ENCODE data around the gene NKX3-2. TPM values are rescaled to one million over a fixed set of nuclear protein-coding genes. Genes with fewer than 3 reads are reported as not detected.

The NKX3-2 gene
- total RNA-seq (2021; fragmentation: NEBNext Ultra II Directional; extraction: Animal tissue kit (Norgen Biotek cat#: 25700)) (0.11 and 0.13 TPM in 2 replicates), polyA plus RNA-seq (2011; rRNA removed) (0.03 TPM in 1 of 2 replicates, not detected in the other), polyA minus RNA-seq (2011; rRNA and poly(A)+ RNA removed) (not detected in 2 replicates)
- 0.03 TPM for polyA plus RNA-seq (2011; cell fraction: cytosol; rRNA removed)
- polyA plus RNA-seq (2011; cell fraction: nucleus; rRNA removed) = 0.06 TPM
- polyA plus RNA-seq (2012, experiment 1 of 2) = 0.07 TPM in 1 of 4 replicates, not detected in the others
- not detected for polyA plus RNA-seq (2012, experiment 2 of 2)
- polyA plus RNA-seq (2013, experiment 1 of 2) = 0.06 TPM
- polyA plus RNA-seq (2013, experiment 2 of 2) = 0.06 TPM
- polyA minus RNA-seq (2011; cell fraction: cytosol; rRNA and poly(A)+ RNA removed) = not detected
- polyA minus RNA-seq (2011; cell fraction: nucleus; rRNA and poly(A)+ RNA removed) = not detected
- long read RNA-seq, experiment 1 = 0 reads
- long read RNA-seq, experiment 2 = 0 reads

GRCh38 chr4:13543839-13544605 is at the start of gene NKX3-2:
TSS of gene NKX3-2 (minus strand) at chr4:13544508. CDS start at chr4:13544414, 94 bp downstream.
- peak in 1 of 2 experiments; percentile 78 for DNase-seq (ENCODE audit: low read depth in 1 of 2, low spot score in 2 of 2)
- no peak within 1 kb of the TSS for H3K27ac ChIP-seq (ENCODE audit: low read depth, low read length)
- peaks cover 0 to 11% (median 0%) of the 10 kb centered on the region in 4 experiments; a peak in 1 of 8 replicates for H3K36me3 ChIP-seq (ENCODE audit: control insufficient read depth in 2 of 4, insufficient read depth in 4 of 4, low read length in 3 of 4)
- H4K20me1 ChIP-seq (replicated peaks in 1 of 2; ENCODE audit: control insufficient read depth in 1 of 2, insufficient read depth in 2 of 2, low read length in 2 of 2) = peaks cover 4 to 15% of the 10 kb centered on the region in 2 experiments
- no peak within 1 kb of the TSS for H4K5ac ChIP-seq (ENCODE audit: insufficient read length, low read depth, low read length)
- peaks cover 74 to 99% (median 88%) of the 10 kb centered on the region in 4 experiments for H3K27me3 ChIP-seq (replicated peaks in 1 of 4; ENCODE audit: control insufficient read depth in 3 of 4, extremely low read depth in 1 of 4, insufficient read depth in 3 of 4, low read length in 3 of 4)
- H3K4me2 ChIP-seq (ENCODE audit: insufficient read depth in 1 of 2, low read depth in 2 of 2, low read length in 2 of 2) = peak within 1 kb of the TSS; percentile 62 to 82
- no peaks in the 10 kb centered on the region for H3K9me3 ChIP-seq (ENCODE audit: insufficient read depth in 2 of 2, low read depth in 1 of 2, low read length in 1 of 2)
- peak within 1 kb of the TSS; percentile 68; the same call in 1 of the 2 replicates for H2BK12ac ChIP-seq (ENCODE audit: low read depth, low read length)
- H3K79me1 ChIP-seq (ENCODE audit: low read depth, low read length) = no peaks in the 10 kb centered on the region
- H3K4ac ChIP-seq (replicated peaks; ENCODE audit: insufficient read length, low read depth, low read length) = no peak within 1 kb of the TSS
- peak within 1 kb of the TSS; percentile 82; the same call in 1 of the 2 replicates for H2AK5ac ChIP-seq (ENCODE audit: low read depth, low read length)
- no peak within 1 kb of the TSS for H3K56ac ChIP-seq (replicated peaks; ENCODE audit: insufficient read length, low read depth, low read length)
- POLR2A ChIA-PET (ENCODE audit: partially characterized antibody) = interaction anchor here (0.8 to 5.1 kb wide), 6 partner anchors 8 to 60 kb away, joined by 3 to 37 read pairs (median 4); partner anchors contain the start of gene RAB28
- no peaks in the 10 kb centered on the region for H3K79me2 ChIP-seq (ENCODE audit: control insufficient read depth in 1 of 2, insufficient read depth in 2 of 2, low read length in 2 of 2)
- no peak within 1 kb of the TSS for H3K23ac ChIP-seq (ENCODE audit: insufficient read length)
- H3K18ac ChIP-seq (ENCODE audit: extremely low read depth, low read length) = peak within 1 kb of the TSS; percentile 60
- no peak within 1 kb of the TSS for H4K91ac ChIP-seq (replicated peaks; ENCODE audit: insufficient read length, low read length)
- H3K23me2 ChIP-seq (ENCODE audit: low read depth, low read length) = peaks cover 15% of the 10 kb centered on the region
- peak within 1 kb of the TSS; percentile 33 to 64 (median 38) for H3K4me3 ChIP-seq (ENCODE audit: extremely low read depth in 1 of 4, insufficient read depth in 2 of 4, low read depth in 3 of 4, low read length in 4 of 4)
- no peak within 1 kb of the TSS for H3K9ac ChIP-seq (replicated peaks in 1 of 4; ENCODE audit: extremely low read depth in 1 of 4, low read depth in 3 of 4, low read length in 3 of 4)
- no peak within 1 kb of the TSS for H2BK15ac ChIP-seq (ENCODE audit: low read length)
- no peak within 1 kb of the TSS for H3K14ac ChIP-seq (ENCODE audit: insufficient read length)
- H4K8ac ChIP-seq (ENCODE audit: extremely low read depth, insufficient read depth, low read length) = peak within 1 kb of the TSS; percentile 7; the same call in 1 of the 2 replicates
- H2BK20ac ChIP-seq (ENCODE audit: low read length) = peak within 1 kb of the TSS; percentile 72; the same call in 1 of the 2 replicates
- CTCF ChIA-PET (ENCODE audit: partially characterized antibody) = interaction anchor here (0.5 to 6.2 kb wide), 7 partner anchors 9 to 756 kb away, joined by 3 to 132 read pairs (median 6); no protein-coding TSS in a partner anchor
- WGBS, 2 experiments (ENCODE audit: extremely low coverage in 1 of 2, insufficient coverage in 1 of 2, insufficient read length in 1 of 2, insufficient replicate concordance in 2 of 2, low coverage in 1 of 2, low lambda C conversion rate in 2 of 2, missing lambda C conversion rate in 1 of 2) = 2% methylated on average over 10 of the region's 96 CpGs; no CpG with 5 or more reads in 1 of the 2 experiments
- peaks cover 7 to 27% (median 21%) of the 10 kb centered on the region in 4 experiments for H3K4me1 ChIP-seq (replicated peaks in 1 of 4; ENCODE audit: control insufficient read depth in 3 of 4, insufficient read depth in 4 of 4, low read length in 3 of 4)
- no peak for FAIRE-seq
- H2BK5ac ChIP-seq (ENCODE audit: low read depth, low read length) = no peak within 1 kb of the TSS; the same call in 1 of the 2 replicates
- H2BK120ac ChIP-seq (replicated peaks; ENCODE audit: low read depth, low read length) = no peak within 1 kb of the TSS
- H2AFZ ChIP-seq (ENCODE audit: low read length) = 0 out of 2 replicates have a peak within 1 kb of the TSS, but pooled peaks have one; percentile 20
- TF ChIP-seq KDM4A (IDR thresholded peaks at IDR 0.05; ENCODE audit: low read depth, low read length, severe bottlenecking) (peak; percentile 75), EZH2 (IDR thresholded peaks at IDR 0.05; ENCODE audit: low read depth, low read length, severe bottlenecking) (peak; percentile 98), CHD2 (IDR thresholded peaks at IDR 0.05; ENCODE audit: low read length) (no peak), RFX5 (IDR thresholded peaks at IDR 0.05; ENCODE audit: borderline replicate concordance, low read depth, low read length) (no peak), POLR2A (IDR thresholded peaks at IDR 0.05; ENCODE audit: control extremely low read depth in 1 of 2, low read depth in 2 of 2, low read length in 2 of 2) (no peak), HDAC6 (IDR thresholded peaks at IDR 0.05; ENCODE audit: low read depth, low read length) (no peak), BCL11A (IDR thresholded peaks at IDR 0.05; ENCODE audit: low read depth in 2 of 2, low read length in 2 of 2) (no peak), ATF3 (IDR thresholded peaks at IDR 0.05; ENCODE audit: insufficient read depth, low read depth, low read length) (no peak), JUN (IDR thresholded peaks at IDR 0.05; ENCODE audit: low read depth, low read length) (no peak)

All from H1 (cell line).